MCF 10A (cell line): ENCODE measurements around the gene LARP4B. TPM values are rescaled to one million over a fixed set of nuclear protein-coding genes. Genes with fewer than 3 reads are reported as not detected.

ENCODE experiments used
- BruUV-seq: library from RNA; stranded (reverse); fragments of 400-500 nt; replicated peaks from 2 replicates; lab custom pipeline; 2021; lab: Mats Ljungman, UMichigan
- CTCF ChIA-PET: fragments of 300-600 bp; sonication (Branson Sonifier 250); formaldehyde crosslinking; extraction: SDS; loops from one replicate; lab custom pipeline; 2021; ENCODE audit warnings: antibody characterized with exemption, inconsistent platforms; lab: Yijun Ruan, JAX
- POLR2A ChIA-PET: fragments of 300-600, 350-650 bp; sonication (Branson Sonifier 250); formaldehyde crosslinking; extraction: SDS; loops from one replicate; lab custom pipeline; 2020; ENCODE audit warnings: antibody characterized with exemption, inconsistent platforms; lab: Yijun Ruan, JAX
- DNase-seq: peaks from one replicate; pipeline ENCODE4 v3.0.0-alpha.2; 2018; ENCODE audit not compliant: unreplicated experiment
- H3K27ac Mint-ChIP-seq: one replicate; pipeline ENCODE4 v1.8.0; 2022; ENCODE audit warnings: mild to moderate bottlenecking, low read depth, mixed read lengths; ENCODE audit not compliant: unreplicated experiment
- H3K27me3 Mint-ChIP-seq: one replicate; pipeline ENCODE4 v1.8.0; 2022; ENCODE audit warnings: mixed read lengths; ENCODE audit not compliant: insufficient read depth, unreplicated experiment
- H3K36me3 Mint-ChIP-seq: one replicate; pipeline ENCODE4 v1.8.0; 2022; ENCODE audit warnings: mild to moderate bottlenecking, moderate library complexity, mixed read lengths; ENCODE audit not compliant: insufficient read depth, unreplicated experiment
- H3K4me1 Mint-ChIP-seq: one replicate; pipeline ENCODE4 v1.8.0; 2022; ENCODE audit warnings: mixed read lengths; ENCODE audit not compliant: insufficient read depth, unreplicated experiment
- H3K4me3 Mint-ChIP-seq: one replicate; pipeline ENCODE4 v1.8.0; 2022; ENCODE audit warnings: mild to moderate bottlenecking, moderate library complexity, mixed read lengths; ENCODE audit not compliant: unreplicated experiment
- H3K9me3 Mint-ChIP-seq: one replicate; pipeline ENCODE4 v1.8.0; 2022; ENCODE audit warnings: mixed read lengths; ENCODE audit not compliant: unreplicated experiment
- CTCF ChIP-seq: fragments of 200-600 bp; IDR thresholded peaks from one replicate; pipeline ENCODE4 v1.8.0; 2022; ENCODE audit warnings: antibody characterized with exemption, mild to moderate bottlenecking; ENCODE audit not compliant: unreplicated experiment
- intact Hi-C: fragments of 100-400 bp; cut with micrococcal nuclease; formaldehyde crosslinking; loops from 2 replicates; pipeline ENCODE4 v1.14.1; 2022
- total RNA-seq: library from RNA; stranded (reverse); gene quantifications from 2 replicates; pipeline ENCODE4 v1.2.3, GENCODE V29; 2022

Gene LARP4B
- total RNA-seq, 1 experiment from 2014 or later = 131 TPM

GRCh38 chr10:844552-844951 lies 87.0 kb downstream of the LARP4B start:
- ChIA-PET POLR2A (no interaction called here), CTCF (no interaction called here)
- no peaks in the 10 kb centered on the region for H3K4me1 Mint-ChIP-seq
- BruUV-seq = no TSS peak
- intact Hi-C loops = no loop called here
- no peaks in the 10 kb centered on the region for H3K27me3 Mint-ChIP-seq
- no peak for TF ChIP-seq CTCF
- peaks cover 4% of the 10 kb centered on the region for H3K9me3 Mint-ChIP-seq
- H3K27ac Mint-ChIP-seq = peak overlapping the region; percentile 39
- peaks cover 80% of the 10 kb centered on the region for H3K36me3 Mint-ChIP-seq
- H3K4me3 Mint-ChIP-seq = no peak overlapping the region
- no peak for DNase-seq

- H3K9me3 Mint-ChIP-seq = no peaks in the 10 kb centered on the region
- BruUV-seq = no TSS peak
- intact Hi-C loops = no loop called here
- H3K4me1 Mint-ChIP-seq = no peaks in the 10 kb centered on the region
- CTCF ChIA-PET = no interaction called here
- TF ChIP-seq CTCF = no peak
- no peak overlapping the region for H3K4me3 Mint-ChIP-seq
- peak overlapping the region; percentile 39 for H3K27ac Mint-ChIP-seq
- no peak for DNase-seq
- peaks cover 85% of the 10 kb centered on the region for H3K36me3 Mint-ChIP-seq
- no peaks in the 10 kb centered on the region for H3K27me3 Mint-ChIP-seq
- POLR2A ChIA-PET = interaction anchor here (0.6 kb wide), 2 partner anchors 179 to 520 kb away, joined by 3 read pairs; no protein-coding TSS in a partner anchor
Observed at GRCh38 chr10:843703-844102, 87.8 kb downstream of the LARP4B start.

- no peak for DNase-seq
- no peak overlapping the region for H3K4me3 Mint-ChIP-seq
- ChIA-PET CTCF (interaction anchor here (0.5 kb wide), 1 partner anchor 30 kb away, joined by 3 read pairs; no protein-coding TSS in a partner anchor), POLR2A (interaction anchor here (1.2 kb wide), 1 partner anchor 27 kb away, joined by 3 read pairs; no protein-coding TSS in a partner anchor)
- H3K9me3 Mint-ChIP-seq = no peaks in the 10 kb centered on the region
- intact Hi-C loops = no loop called here
- no peaks in the 10 kb centered on the region for H3K4me1 Mint-ChIP-seq
- no peak for TF ChIP-seq CTCF
- H3K36me3 Mint-ChIP-seq = peaks cover 92% of the 10 kb centered on the region
- H3K27ac Mint-ChIP-seq = no peak overlapping the region
- no peaks in the 10 kb centered on the region for H3K27me3 Mint-ChIP-seq
- BruUV-seq = no TSS peak
Observed at GRCh38 chr10:842795-843194, 88.7 kb downstream of the LARP4B start.

- no peak overlapping the region for H3K4me3 Mint-ChIP-seq
- no TSS peak for BruUV-seq
- no peaks in the 10 kb centered on the region for H3K9me3 Mint-ChIP-seq
- POLR2A ChIA-PET = interaction anchor here (1.2 kb wide), 1 partner anchor 25 kb away, joined by 3 read pairs; no protein-coding TSS in a partner anchor
- H3K27me3 Mint-ChIP-seq = no peaks in the 10 kb centered on the region
- intact Hi-C loops = no loop called here
- no peak overlapping the region for H3K27ac Mint-ChIP-seq
- CTCF ChIA-PET = interaction anchor here (0.6 kb wide), 1 partner anchor 28 kb away, joined by 5 read pairs; no protein-coding TSS in a partner anchor
- H3K36me3 Mint-ChIP-seq = peaks cover 85% of the 10 kb centered on the region
- no peaks in the 10 kb centered on the region for H3K4me1 Mint-ChIP-seq
- no peak for TF ChIP-seq CTCF
- no peak for DNase-seq
Observed at GRCh38 chr10:841535-841934, 90.0 kb downstream of the LARP4B start.
